ENCODE data around the gene TRIM16. TPM values are rescaled to one million over a fixed set of nuclear protein-coding genes. Genes with fewer than 3 reads are reported as not detected.
"Not testable (repeated sequence)": the region's sequence is repeated elsewhere in the genome, so short reads cannot be mapped to it uniquely, and the experiment has no call there.

Gene TRIM16
- polyA plus RNA-seq, 10 donors: 35.8 to 59.2 (median 41.0) TPM

GRCh38 chr17:15619331-15620058 is 64.6 kb downstream of the TRIM16 start, which contains the start of gene FBXW10B:
Gene FBXW10B, minus strand, starts transcription at chr17:15619704. Its CDS starts 192 bp downstream, at chr17:15619512.
- peak in 2 of 3 donors; percentile 2 to 65 for DNase-seq

- peak in 1 of 3 donors; percentile 26 for DNase-seq
Observed at GRCh38 chr17:15616828-15617227, 67.3 kb downstream of the TRIM16 start.

- DNase-seq: not testable (repeated sequence)
Observed at GRCh38 chr17:15615850-15616249, 68.3 kb downstream of the TRIM16 start.

- DNase-seq: peak in 1 of 3 donors; percentile 4
Observed at GRCh38 chr17:15613111-15613510, 71.0 kb downstream of the TRIM16 start.

- not testable (repeated sequence) for DNase-seq
Observed at GRCh38 chr17:15592960-15593359, 91.2 kb downstream of the TRIM16 start.

GRCh38 chr17:15591986-15592385 is 92.1 kb downstream of the TRIM16 start:
- DNase-seq: not testable (repeated sequence)

- DNase-seq: not testable (repeated sequence)
Observed at GRCh38 chr17:15590844-15591243, 93.3 kb downstream of the TRIM16 start.

- not testable (repeated sequence) for DNase-seq
Observed at GRCh38 chr17:15589544-15590536, 94.3 kb downstream of the TRIM16 start.

- not testable (repeated sequence) for DNase-seq
Observed at GRCh38 chr17:15588017-15588416, 96.1 kb downstream of the TRIM16 start.

GRCh38 chr17:15583313-15583712 is 100.8 kb downstream of the TRIM16 start:
- DNase-seq: not testable (repeated sequence)

- DNase-seq: not testable (repeated sequence)
Observed at GRCh38 chr17:15581462-15581861, 102.6 kb downstream of the TRIM16 start.

Other genes starting within 250 kb of the TRIM16 start
- gene CDRT4, start 216.7 kb downstream of the TRIM16 start, polyA plus RNA-seq (ENCODE audit: insufficient read length in 10 of 10): 10 to 100 TPM in 1 of 10 donors, 1 to 10 TPM in 8, under 1 TPM in 1; 0.88 to 10.6 (median 2.8) TPM
- 10 to 100 TPM in 1 of 10 donors, 1 to 10 TPM in 9; 4.3 to 13.8 (median 8.4) TPM for gene TVP23C, start 120.8 kb downstream of the TRIM16 start, polyA plus RNA-seq (ENCODE audit: insufficient read length in 10 of 10)
- gene FBXW10B, start 64.6 kb downstream of the TRIM16 start, polyA plus RNA-seq (ENCODE audit: insufficient read length in 10 of 10): 1 to 10 TPM in 8 of 10 donors, under 1 TPM in 2; 0.67 to 3.2 (median 1.3) TPM
- gene ZNF286A, start 15.4 kb upstream of the TRIM16 start, polyA plus RNA-seq (ENCODE audit: insufficient read length in 10 of 10): 10 to 100 TPM; 19.3 to 27.9 (median 24.7) TPM
- gene TBC1D26, start 48.0 kb upstream of the TRIM16 start, polyA plus RNA-seq (ENCODE audit: insufficient read length in 10 of 10): under 1 TPM; 0.12 to 0.73 (median 0.44) TPM